ENCODE measurements around the gene MYO3A.
"Not testable (repeated sequence)": the region's sequence is repeated elsewhere in the genome, so short reads cannot be mapped to it uniquely, and the experiment has no call there.

The MYO3A gene

GRCh38 chr10:25974897-25975459, 40.9 kb downstream of the MYO3A start:
- no peak for DNase-seq (ENCODE audit: low spot score)

- no peak for DNase-seq (ENCODE audit: low spot score)
Measured at GRCh38 chr10:25978771-25979170, 44.7 kb downstream of the MYO3A start.

- DNase-seq (ENCODE audit: low spot score): no peak
Measured at GRCh38 chr10:25982107-25982506, 48.1 kb downstream of the MYO3A start.

DNA sequence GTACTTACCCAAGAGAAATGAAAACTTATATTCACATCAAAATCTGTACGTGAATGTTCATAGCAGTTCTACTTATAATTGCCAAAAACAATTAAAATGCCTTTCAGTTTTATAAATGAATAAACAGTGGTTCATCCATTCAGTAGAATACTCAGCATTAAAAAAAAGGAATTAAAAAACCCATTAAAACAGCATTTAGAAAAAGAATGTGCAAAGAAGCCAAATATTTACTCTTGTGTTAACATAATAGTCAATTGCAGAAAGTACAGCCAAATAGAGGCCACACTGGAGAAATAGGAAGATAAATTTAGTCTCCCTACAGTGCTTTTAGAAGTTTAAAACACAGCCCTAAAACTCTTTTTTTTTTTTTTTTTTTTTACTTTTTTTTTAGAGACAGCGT, 54.6 kb downstream of the MYO3A start:
- no peak for DNase-seq (ENCODE audit: low spot score)

DNA sequence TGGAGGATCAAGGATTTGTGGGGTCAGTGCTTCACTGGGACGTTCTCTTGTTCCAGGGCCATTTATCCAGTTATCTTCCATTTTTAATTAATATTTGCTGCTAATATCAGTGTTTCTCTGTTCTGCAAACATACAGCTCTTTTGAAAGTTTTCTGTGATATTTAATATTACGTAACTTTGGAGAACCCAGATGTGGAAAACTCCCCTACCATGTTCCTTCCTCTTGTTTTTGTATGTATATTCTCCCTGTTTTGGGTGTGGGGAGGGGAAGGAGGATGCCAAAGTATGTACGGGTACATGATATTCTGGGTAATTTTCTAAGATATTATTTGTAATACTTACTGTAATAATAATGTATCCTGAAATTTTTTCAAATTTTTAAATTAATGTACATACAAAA, 55.9 kb downstream of the MYO3A start:
- no peak for DNase-seq (ENCODE audit: low spot score)

- DNase-seq (ENCODE audit: low spot score): no peak
Measured at GRCh38 chr10:25999295-25999981, 65.4 kb downstream of the MYO3A start.

DNA sequence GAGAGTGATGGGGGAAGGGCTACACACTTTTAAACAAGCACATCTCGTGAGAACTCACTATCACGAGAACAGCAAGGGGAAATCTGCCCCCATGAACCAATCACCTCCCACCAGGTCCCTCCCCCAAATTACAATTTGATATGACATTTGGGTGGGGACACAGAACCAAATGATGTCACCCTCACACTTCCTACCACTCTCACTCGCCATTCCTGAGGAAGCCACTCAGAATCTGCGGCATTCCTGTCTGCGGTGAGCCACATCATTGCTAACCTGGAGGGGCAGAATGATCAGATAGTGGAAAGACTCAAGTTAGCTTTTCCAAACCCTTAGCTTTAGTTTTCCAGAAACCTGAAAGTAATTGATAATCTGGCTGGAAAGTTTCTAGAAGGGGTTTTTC, 66.9 kb downstream of the MYO3A start:
- no peak for DNase-seq (ENCODE audit: low spot score)

GRCh38 chr10:26002466-26002865, 68.4 kb downstream of the MYO3A start:
- not testable (repeated sequence) for DNase-seq (ENCODE audit: low spot score)

DNA sequence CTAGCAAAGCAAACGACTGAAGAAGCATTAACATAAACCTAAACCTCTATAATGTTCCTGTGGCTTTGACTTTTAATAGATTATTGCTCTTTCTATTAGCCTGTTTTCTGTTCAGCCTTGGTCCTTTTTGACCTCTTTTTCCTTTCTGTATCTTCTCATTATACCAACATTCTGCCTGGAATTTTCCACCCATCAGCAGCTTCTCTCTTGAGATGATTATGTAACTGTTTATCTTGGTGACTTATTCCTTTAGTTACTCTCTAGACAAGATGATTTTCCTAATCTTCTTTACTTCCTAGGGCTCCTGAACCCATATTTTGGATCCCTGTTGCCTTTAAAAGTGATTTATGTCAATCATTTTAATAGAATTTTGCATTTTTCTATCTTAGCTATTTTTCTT, 81.1 kb downstream of the MYO3A start:
- DNase-seq (ENCODE audit: low spot score): no peak

GRCh38 chr10:26022831-26023230, 88.8 kb downstream of the MYO3A start:
- DNase-seq (ENCODE audit: low spot score): no peak

DNA sequence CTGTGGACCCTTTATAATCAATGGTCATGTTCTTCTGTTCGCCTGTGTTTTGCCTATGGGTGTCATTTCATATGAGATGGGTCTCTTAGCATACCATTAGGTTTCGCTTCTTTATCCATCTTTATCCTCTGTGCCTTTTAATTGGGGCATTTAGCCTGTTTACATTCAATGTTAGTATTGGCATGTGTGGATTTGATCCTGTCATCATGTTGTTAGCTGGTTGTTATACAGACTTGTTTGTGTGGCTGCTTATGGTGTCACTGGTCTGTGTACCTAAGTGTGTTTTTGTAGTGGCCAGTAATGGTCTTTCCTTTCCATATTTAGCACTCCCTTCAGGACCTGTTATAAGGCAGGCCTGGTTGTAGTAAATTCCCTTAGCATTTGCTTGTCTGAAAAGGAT, 90.3 kb downstream of the MYO3A start:
- no peak for DNase-seq (ENCODE audit: low spot score)

- DNase-seq (ENCODE audit: low spot score): no peak
Measured at GRCh38 chr10:26025523-26025922, 91.5 kb downstream of the MYO3A start.

DNA sequence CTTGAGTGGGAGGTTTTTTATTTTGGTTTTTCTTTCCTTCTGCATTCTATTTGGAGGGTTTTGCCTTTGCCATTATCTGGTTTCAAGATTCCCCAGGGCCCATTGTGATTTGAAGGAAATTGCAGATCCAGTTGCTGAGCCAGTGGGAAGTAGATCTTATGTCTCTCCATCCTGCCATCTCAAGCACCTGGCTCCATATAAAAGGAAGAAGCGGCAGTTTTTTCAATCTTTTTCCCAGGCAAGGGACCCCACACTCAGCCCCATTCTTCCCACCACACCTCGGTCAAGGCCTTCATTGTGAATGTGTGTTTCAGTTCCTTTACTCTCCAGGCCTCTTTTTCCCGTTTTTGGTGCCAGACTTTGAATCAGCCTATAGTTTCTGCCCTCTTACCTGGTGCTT, 95.8 kb downstream of the MYO3A start:
- DNase-seq (ENCODE audit: low spot score): no peak

GRCh38 chr10:26031300-26031699, 97.3 kb downstream of the MYO3A start:
- DNase-seq (ENCODE audit: low spot score): no peak

DNA sequence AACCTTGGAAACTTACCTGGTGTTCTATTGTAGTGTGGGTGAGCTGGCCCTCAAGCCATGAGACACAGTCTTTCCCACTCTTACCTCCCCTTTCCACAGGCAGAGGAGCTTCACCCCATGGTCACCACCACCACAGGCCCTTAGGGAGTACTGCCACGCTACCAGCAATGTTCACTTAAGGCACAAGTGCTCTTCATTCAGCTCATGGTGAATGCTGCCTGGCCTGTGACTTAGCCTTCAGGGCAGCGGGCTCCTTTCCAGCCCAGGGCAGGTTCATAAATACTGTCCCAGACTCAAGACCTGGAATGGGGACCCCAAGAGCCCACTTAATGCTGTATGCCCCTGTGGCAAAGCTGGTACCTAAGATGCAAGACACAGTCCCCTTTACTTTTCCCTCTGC, 109.4 kb downstream of the MYO3A start:
- DNase-seq (ENCODE audit: low spot score): no peak

GRCh38 chr10:26044141-26044749, 110.2 kb downstream of the MYO3A start:
- DNase-seq (ENCODE audit: low spot score): no peak

- no peak for DNase-seq (ENCODE audit: low spot score)
Measured at GRCh38 chr10:26046073-26046700, 112.2 kb downstream of the MYO3A start.

GRCh38 chr10:26048756-26049155, 114.7 kb downstream of the MYO3A start:
- no peak for DNase-seq (ENCODE audit: low spot score)

GRCh38 chr10:26052326-26052725, 118.3 kb downstream of the MYO3A start:
- no peak for DNase-seq (ENCODE audit: low spot score)

- no peak for DNase-seq (ENCODE audit: low spot score)
Measured at GRCh38 chr10:26057466-26057865, 123.4 kb downstream of the MYO3A start.

GRCh38 chr10:26064106-26064505, 130.1 kb downstream of the MYO3A start:
- DNase-seq (ENCODE audit: low spot score): no peak

DNA sequence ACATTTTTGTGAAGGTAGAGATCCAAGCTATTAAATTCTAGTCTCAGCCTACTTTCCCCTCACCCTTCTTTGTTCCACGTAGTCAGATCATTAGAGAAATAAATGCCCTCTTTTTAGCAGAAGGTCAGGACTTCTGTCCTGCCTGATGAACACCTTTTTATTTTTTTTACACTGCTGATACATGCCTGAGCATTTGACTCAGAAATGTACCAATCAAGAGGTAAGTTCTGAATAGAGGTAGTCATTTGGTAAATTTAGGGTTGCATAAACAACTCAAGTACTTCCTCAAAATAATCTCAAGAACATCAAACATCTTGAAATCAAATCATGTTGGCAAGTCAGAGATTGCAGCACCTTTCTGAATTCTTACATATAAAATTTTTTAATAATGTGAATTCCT, 133.7 kb downstream of the MYO3A start:
- DNase-seq (ENCODE audit: low spot score): no peak

DNA sequence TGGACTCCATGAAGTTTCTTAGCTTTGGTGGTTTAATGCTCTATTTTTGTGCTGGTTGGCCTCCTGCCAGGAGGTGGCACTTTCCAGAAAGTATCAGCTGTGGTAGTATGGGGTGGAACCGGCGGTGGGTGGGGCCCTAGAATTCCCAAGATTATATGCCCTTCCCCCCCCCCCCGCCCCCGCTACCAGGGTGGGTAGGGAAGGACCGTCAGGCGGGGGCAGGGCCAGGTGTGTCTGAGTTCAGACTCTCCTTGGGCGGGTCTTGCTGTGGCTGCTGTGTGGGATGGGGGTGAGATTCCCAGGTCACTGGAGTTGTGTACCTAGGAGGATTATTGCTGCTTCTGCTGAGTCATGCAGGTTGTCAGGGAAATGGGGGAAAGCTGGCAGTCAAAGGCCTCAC, 146.9 kb downstream of the MYO3A start:
- not testable (repeated sequence) for DNase-seq (ENCODE audit: low spot score)

Measured in GM03348 (cell line).